ENCODE data around the gene DHCR24.
"Not testable (repeated sequence)": the region's sequence is repeated elsewhere in the genome, so short reads cannot be mapped to it uniquely, and the experiment has no call there.

Gene DHCR24

GRCh38 chr1:54882519-54882918, 4.5 kb downstream of the DHCR24 start:
- H3K27me3 ChIP-seq: no peaks in the 10 kb centered on the region
- no peaks in the 10 kb centered on the region for H3K36me3 ChIP-seq
- H3K9me3 ChIP-seq (replicated peaks in 1 of 11): peaks cover 4 to 21% (median 9%) of the 10 kb centered on the region in 11 experiments; a peak in 17 of 22 replicates
- H3K27ac ChIP-seq: no peak overlapping the region
- no peak for TF ChIP-seq Cebpa-rat (IDR thresholded peaks at IDR 0.05)
- H3K4me3 ChIP-seq: no peak overlapping the region
- H4K20me1 ChIP-seq: no peaks in the 10 kb centered on the region
- no peak overlapping the region for H3K4me2 ChIP-seq
- no peak overlapping the region for H3K9ac ChIP-seq
- peaks cover 0 to 18% (median 11%) of the 10 kb centered on the region in 10 experiments; a peak in 13 of 20 replicates for H3K4me1 ChIP-seq

GRCh38 chr1:54881604-54882003, 5.4 kb downstream of the DHCR24 start:
- Histone ChIP-seq H3K4me1 (peaks cover 0 to 18% (median 11%) of the 10 kb centered on the region in 10 experiments; a peak in 13 of 20 replicates), H3K9me3 (replicated peaks in 1 of 11) (peaks cover 0 to 12% (median 5%) of the 10 kb centered on the region in 11 experiments; a peak in 8 of 22 replicates)
- H3K36me3 ChIP-seq, H3K4me2 ChIP-seq, H3K4me3 ChIP-seq, H3K27ac ChIP-seq, H3K27me3 ChIP-seq, H3K9ac ChIP-seq, H4K20me1 ChIP-seq: not testable (repeated sequence)

GRCh38 chr1:54879872-54880271, 7.1 kb downstream of the DHCR24 start:
- peaks cover 0 to 12% (median 5%) of the 10 kb centered on the region in 11 experiments; a peak in 7 of 22 replicates for H3K9me3 ChIP-seq (replicated peaks in 1 of 11)
- H3K9ac ChIP-seq: no peak overlapping the region
- no peaks in the 10 kb centered on the region for H4K20me1 ChIP-seq
- H3K4me1 ChIP-seq: peaks cover 0 to 18% (median 11%) of the 10 kb centered on the region in 10 experiments; a peak in 13 of 20 replicates
- H3K4me2 ChIP-seq: no peak overlapping the region
- no peak for TF ChIP-seq Cebpa-rat (IDR thresholded peaks at IDR 0.05)
- no peaks in the 10 kb centered on the region for H3K36me3 ChIP-seq
- H3K4me3 ChIP-seq: no peak overlapping the region
- H3K27me3 ChIP-seq: no peaks in the 10 kb centered on the region
- H3K27ac ChIP-seq: no peak overlapping the region

GRCh38 chr1:54876814-54877213, 10.2 kb downstream of the DHCR24 start:
- H3K27me3 ChIP-seq: no peaks in the 10 kb centered on the region
- TF ChIP-seq Cebpa-rat (IDR thresholded peaks at IDR 0.05): no peak
- H4K20me1 ChIP-seq: no peaks in the 10 kb centered on the region
- H3K4me1 ChIP-seq: peaks cover 0 to 4% (median 0%) of the 10 kb centered on the region in 10 experiments; a peak in 1 of 20 replicates
- H3K36me3 ChIP-seq: no peaks in the 10 kb centered on the region
- H3K9me3 ChIP-seq (replicated peaks in 1 of 11): peaks cover 0 to 12% (median 5%) of the 10 kb centered on the region in 11 experiments; a peak in 7 of 22 replicates
- H3K27ac ChIP-seq: no peak overlapping the region
- no peak overlapping the region for H3K9ac ChIP-seq
- no peak overlapping the region for H3K4me3 ChIP-seq
- no peak overlapping the region for H3K4me2 ChIP-seq

- H3K4me3 ChIP-seq: no peak overlapping the region
- H3K4me1 ChIP-seq: peaks cover 0 to 4% (median 0%) of the 10 kb centered on the region in 10 experiments; a peak in 1 of 20 replicates
- H3K36me3 ChIP-seq: no peaks in the 10 kb centered on the region
- H3K27ac ChIP-seq: no peak overlapping the region
- H3K4me2 ChIP-seq: no peak overlapping the region
- TF ChIP-seq Cebpa-rat (IDR thresholded peaks at IDR 0.05): no peak
- H3K9ac ChIP-seq: no peak overlapping the region
- no peaks in the 10 kb centered on the region for H4K20me1 ChIP-seq
- no peaks in the 10 kb centered on the region for H3K27me3 ChIP-seq
- H3K9me3 ChIP-seq (replicated peaks in 1 of 11): peaks cover 0 to 10% (median 4%) of the 10 kb centered on the region in 11 experiments; a peak in 7 of 22 replicates
Measured at GRCh38 chr1:54875000-54875399, 12.0 kb downstream of the DHCR24 start.

- H3K27ac ChIP-seq: no peak overlapping the region
- H3K4me1 ChIP-seq: peaks cover 0 to 4% (median 0%) of the 10 kb centered on the region in 10 experiments; a peak in 1 of 20 replicates
- no peak for TF ChIP-seq Cebpa-rat (IDR thresholded peaks at IDR 0.05)
- H3K4me2 ChIP-seq: no peak overlapping the region
- H3K9ac ChIP-seq: no peak overlapping the region
- no peaks in the 10 kb centered on the region for H4K20me1 ChIP-seq
- no peaks in the 10 kb centered on the region for H3K36me3 ChIP-seq
- peaks cover 0 to 7% (median 4%) of the 10 kb centered on the region in 11 experiments; a peak in 7 of 22 replicates for H3K9me3 ChIP-seq (replicated peaks in 1 of 11)
- no peak overlapping the region for H3K4me3 ChIP-seq
- no peaks in the 10 kb centered on the region for H3K27me3 ChIP-seq
Measured at GRCh38 chr1:54874079-54874830, 12.7 kb downstream of the DHCR24 start.

GRCh38 chr1:54872036-54872331, 15.0 kb downstream of the DHCR24 start:
- Histone ChIP-seq H3K27ac (no peak overlapping the region), H3K4me2 (no peak overlapping the region), H3K4me1 (peaks cover 0 to 4% (median 0%) of the 10 kb centered on the region in 10 experiments; a peak in 3 of 20 replicates), H3K9ac (no peak overlapping the region), H3K9me3 (replicated peaks in 1 of 11) (no peaks in the 10 kb centered on the region), H3K4me3 (no peak overlapping the region), H3K27me3 (no peaks in the 10 kb centered on the region), H4K20me1 (no peaks in the 10 kb centered on the region), H3K36me3 (no peaks in the 10 kb centered on the region)
- no peak for TF ChIP-seq Cebpa-rat (IDR thresholded peaks at IDR 0.05)

GRCh38 chr1:54871275-54872035, 15.5 kb downstream of the DHCR24 start:
- Histone ChIP-seq H3K27ac (no peak overlapping the region), H3K4me3 (no peak overlapping the region), H3K4me2 (no peak overlapping the region), H3K27me3 (no peaks in the 10 kb centered on the region), H3K4me1 (peaks cover 0 to 4% (median 0%) of the 10 kb centered on the region in 10 experiments; a peak in 3 of 20 replicates), H3K9me3 (replicated peaks in 1 of 11) (no peaks in the 10 kb centered on the region), H3K36me3 (no peaks in the 10 kb centered on the region), H3K9ac (no peak overlapping the region), H4K20me1 (no peaks in the 10 kb centered on the region)
- TF ChIP-seq Cebpa-rat (IDR thresholded peaks at IDR 0.05): no peak

GRCh38 chr1:54870869-54871268, 16.1 kb downstream of the DHCR24 start:
- Histone ChIP-seq H3K4me3 (no peak overlapping the region), H3K27me3 (no peaks in the 10 kb centered on the region), H3K9ac (no peak overlapping the region), H3K9me3 (replicated peaks in 1 of 11) (no peaks in the 10 kb centered on the region), H3K27ac (no peak overlapping the region), H4K20me1 (no peaks in the 10 kb centered on the region), H3K4me2 (no peak overlapping the region), H3K4me1 (peaks cover 0 to 4% (median 0%) of the 10 kb centered on the region in 10 experiments; a peak in 3 of 20 replicates), H3K36me3 (no peaks in the 10 kb centered on the region)
- no peak for TF ChIP-seq Cebpa-rat (IDR thresholded peaks at IDR 0.05)
